HG03103 (cell line): ENCODE results near the gene LIN7B.
"Not testable (repeated sequence)": the region's sequence is repeated elsewhere in the genome, so short reads cannot be mapped to it uniquely, and the experiment has no call there.

Experiments used
- ATAC-seq: cut with Tn5 transposase; IDR thresholded peaks from one replicate; pipeline ENCODE4 v1.9.1; 2021; ENCODE audit warnings: low read depth; ENCODE audit not compliant: unreplicated experiment

LIN7B gene

GRCh38 chr19:49118565-49119410 lies 4.6 kb downstream of the LIN7B start, which contains the start of gene C19orf73:
Gene C19orf73 (minus strand): TSS chr19:49119143. CDS start chr19:49119022, 121 bp downstream.
- ATAC-seq, result peak; percentile 54

- ATAC-seq, result no peak
Measured at GRCh38 chr19:49119411-49120324, 5.5 kb downstream of the LIN7B start, which contains the start of gene PPFIA3. Gene PPFIA3 (plus strand): TSS chr19:49119544. CDS start chr19:49127874, 8,330 bp downstream.

DNA sequence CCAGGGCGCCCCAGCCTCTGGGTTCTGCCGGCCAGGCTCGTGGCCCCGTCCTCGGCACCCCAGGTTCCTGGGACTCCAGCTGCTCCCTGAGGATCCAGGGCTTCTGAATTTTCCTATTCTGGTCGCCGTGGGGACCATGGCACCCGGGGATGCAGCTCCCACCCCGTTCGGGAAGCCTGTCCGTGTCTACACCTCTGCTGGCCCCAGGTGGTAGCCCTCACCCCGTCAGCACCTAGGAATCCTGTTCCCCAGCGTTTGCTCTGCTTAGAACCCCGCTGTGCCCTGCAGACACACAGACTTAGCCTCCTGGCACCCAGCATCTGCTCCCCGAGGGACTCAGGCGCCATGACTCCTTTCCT lies 6.1 kb downstream of the LIN7B start:
- ATAC-seq, result no peak

DNA sequence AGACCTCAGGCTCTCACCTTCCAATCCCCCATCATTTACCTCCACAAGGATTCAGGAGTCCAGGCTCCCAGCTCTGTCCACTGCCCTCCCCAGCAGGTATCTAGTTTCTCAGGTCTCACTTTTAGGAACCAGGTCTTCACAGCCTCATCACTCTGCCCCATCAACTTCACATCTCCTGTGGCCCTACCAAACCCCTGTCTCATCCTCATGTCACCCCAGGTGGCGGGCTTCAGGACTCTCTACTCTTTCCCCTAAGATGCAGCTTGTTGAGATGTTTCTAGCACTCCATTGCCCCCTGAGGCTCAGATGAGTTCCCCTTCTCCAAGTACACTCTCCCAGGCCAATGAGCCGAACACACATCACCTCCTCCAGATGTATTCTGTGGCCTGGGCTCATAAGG lies 6.7 kb downstream of the LIN7B start:
- ATAC-seq, result no peak

DNA sequence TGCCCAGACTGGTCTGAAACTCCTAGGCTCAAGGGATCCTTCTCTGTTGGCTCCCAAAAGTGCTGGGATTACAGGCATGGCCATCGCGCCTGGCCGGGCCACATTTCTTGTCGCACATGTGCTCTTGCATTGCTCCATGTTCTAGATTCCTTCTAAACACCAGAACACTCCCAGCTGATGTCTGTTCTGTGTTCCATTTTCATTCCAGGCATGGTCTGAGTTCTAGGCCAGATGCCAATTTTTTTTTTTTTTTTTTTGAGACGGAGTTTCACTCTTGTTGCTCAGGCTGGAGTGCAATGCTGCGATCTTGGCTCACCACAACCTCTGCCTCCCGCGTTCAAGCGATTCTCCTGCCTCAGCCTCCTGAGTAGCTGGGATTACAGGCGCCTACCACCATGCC lies 7.7 kb downstream of the LIN7B start:
- ATAC-seq, result not testable (repeated sequence)

GRCh38 chr19:49123285-49123684 lies 9.1 kb downstream of the LIN7B start:
- ATAC-seq, result not testable (repeated sequence)

DNA sequence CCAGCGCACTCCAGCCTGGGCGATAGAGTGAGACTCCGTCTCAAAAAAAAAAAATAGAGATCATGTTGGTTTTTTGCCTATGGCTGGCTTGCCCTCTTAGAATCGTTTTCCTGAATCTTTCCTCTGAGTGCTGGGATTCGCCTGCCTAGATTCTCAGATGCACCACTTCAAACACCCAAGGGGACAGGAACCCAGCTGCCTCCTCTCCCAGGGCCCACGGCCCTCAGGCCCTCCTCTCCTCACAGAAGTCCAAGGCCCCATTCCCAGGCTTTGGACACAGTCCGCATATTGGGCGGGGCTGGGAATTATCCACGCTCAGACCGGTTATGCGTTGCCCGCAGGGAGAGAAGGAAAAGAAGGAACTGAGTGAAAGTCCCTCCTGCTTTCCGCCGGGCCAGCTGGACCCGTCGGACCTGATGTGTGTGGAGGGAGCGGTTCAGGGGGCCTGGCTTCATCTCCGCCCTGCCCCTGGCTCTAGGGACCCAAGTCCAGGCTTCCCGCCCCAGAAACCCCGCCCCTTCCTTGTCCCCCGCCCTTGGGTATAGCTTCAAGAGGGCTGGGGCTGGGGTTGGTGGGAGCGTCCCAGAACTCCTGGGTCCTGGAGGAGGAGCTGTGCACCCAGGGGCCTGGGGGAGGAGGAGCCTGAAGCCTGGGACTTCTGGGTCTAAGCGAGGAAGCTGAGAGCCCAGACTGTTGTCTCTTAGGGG lies 11.0 kb downstream of the LIN7B start:
- ATAC-seq, result no peak

DNA sequence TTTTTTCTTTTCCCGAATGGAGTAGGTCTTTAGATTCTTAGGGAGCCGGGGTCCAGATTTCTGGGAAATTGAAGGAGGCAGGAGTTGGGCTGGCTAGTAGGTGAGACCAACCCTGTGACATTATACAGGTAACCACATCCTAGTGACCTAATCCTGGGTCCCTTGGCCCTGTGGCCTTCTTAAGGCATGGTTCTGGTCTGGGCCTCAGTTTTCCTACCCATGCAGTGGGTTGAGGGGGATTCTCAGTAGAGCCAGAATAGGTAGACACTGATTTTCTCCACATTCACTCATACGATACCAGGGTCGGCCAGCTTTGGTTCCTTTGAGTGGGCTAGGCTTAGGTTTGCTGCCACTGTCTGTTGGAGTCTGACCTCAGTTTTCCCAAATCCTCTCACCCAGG lies 12.4 kb downstream of the LIN7B start:
- ATAC-seq, result no peak

GRCh38 chr19:49127225-49127624 lies 13.1 kb downstream of the LIN7B start:
- not testable (repeated sequence) for ATAC-seq

DNA sequence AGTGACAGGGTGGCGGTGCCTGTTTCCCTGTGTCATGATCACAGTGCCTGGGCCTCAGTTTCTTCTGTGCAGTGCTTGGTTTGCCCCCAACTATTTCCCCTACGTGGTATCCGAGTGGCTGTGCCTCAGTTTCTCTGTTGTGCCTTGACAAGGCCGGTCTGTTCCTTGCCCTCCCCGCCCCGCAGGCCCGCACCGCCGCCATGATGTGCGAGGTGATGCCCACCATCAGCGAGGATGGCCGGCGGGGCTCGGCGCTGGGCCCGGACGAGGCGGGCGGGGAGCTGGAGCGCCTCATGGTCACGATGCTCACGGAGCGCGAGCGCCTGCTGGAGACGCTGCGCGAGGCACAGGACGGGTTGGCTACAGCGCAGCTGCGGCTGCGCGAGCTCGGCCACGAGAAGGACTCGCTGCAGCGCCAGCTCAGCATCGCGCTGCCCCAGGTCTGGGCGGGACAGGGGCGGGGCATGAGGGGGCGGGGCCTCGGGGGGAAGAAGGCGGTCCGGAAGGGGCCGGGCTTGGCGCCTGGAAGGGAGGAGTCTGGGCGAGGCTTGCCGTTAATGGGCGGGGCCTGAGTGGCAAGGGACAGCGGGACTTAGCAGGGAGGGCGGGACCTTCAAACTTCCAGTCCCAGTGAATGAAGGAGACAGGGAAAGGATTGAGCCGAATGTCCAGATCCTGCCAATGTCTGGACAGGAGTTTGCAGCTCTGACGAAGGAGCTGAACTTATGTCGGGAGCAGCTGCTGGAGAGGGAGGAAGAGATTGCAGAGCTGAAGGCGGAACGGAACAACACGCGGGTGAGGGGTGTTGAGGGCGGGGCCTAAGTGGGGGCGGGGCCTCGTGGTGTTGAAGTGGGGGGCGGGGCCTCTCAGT lies 13.7 kb downstream of the LIN7B start:
- ATAC-seq, result peak; percentile 84

GRCh38 chr19:49128545-49129237 lies 14.5 kb downstream of the LIN7B start:
- no peak for ATAC-seq

DNA sequence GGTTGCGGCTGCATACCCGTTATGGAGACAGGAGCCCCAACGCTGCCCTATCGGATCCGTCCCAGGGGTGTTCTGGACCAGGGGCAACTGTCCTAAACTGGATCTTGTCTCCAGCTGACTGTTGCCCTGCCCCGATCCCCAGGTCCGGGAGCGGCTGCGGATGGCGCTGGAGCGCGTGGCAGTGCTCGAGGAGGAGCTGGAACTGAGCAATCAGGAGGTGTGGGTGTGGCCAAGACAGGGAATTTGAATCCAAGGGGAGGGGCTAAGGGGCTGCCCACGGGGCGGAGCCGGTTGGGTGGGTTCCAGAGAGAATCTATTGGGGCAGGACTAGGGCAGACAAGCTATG lies 15.0 kb downstream of the LIN7B start:
- no peak for ATAC-seq

DNA sequence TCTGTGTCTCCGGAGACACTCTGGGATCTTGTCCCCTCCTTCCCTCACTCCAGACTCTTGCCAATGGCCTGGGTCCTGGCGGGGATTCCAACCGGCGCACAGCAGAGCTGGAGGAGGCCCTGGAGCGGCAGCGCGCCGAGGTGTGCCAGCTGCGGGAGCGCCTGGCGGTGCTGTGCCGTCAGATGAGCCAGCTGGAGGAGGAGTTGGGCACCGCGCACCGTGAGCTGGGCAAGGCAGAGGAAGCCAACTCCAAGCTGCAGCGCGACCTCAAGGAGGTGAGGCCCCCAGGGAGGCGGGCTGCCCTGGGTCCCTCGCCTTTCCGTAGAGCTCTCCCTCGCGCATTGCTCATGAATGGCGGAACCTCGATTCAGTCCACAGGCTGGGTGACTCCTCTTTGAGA lies 16.2 kb downstream of the LIN7B start:
- no peak for ATAC-seq

DNA sequence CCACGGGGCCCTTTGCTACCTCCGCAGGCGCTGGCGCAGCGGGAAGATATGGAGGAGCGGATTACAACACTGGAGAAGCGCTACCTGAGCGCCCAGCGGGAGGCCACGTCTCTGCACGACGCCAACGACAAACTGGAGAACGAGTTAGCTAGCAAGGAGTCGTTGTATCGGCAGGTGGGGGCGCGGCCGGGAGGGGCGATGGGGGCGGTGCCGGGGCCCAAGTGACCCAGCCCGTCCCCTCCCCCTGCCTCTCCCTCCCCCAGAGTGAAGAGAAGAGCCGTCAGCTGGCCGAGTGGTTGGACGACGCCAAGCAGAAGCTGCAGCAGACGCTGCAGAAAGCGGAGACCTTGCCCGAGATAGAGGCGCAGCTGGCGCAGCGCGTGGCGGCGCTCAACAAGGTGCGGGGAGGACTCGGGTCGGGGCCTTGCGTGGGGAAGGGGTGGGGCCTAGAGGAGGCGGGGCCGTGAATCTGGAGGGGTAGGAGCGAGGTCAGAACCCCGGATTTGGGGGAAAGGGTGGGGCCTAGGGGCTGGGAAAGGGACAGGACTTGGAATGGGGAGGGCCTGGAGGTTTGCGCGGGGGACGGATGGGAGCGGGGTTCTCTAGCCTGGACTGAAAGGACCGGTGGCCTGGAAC lies 18.9 kb downstream of the LIN7B start:
- no peak for ATAC-seq

DNA sequence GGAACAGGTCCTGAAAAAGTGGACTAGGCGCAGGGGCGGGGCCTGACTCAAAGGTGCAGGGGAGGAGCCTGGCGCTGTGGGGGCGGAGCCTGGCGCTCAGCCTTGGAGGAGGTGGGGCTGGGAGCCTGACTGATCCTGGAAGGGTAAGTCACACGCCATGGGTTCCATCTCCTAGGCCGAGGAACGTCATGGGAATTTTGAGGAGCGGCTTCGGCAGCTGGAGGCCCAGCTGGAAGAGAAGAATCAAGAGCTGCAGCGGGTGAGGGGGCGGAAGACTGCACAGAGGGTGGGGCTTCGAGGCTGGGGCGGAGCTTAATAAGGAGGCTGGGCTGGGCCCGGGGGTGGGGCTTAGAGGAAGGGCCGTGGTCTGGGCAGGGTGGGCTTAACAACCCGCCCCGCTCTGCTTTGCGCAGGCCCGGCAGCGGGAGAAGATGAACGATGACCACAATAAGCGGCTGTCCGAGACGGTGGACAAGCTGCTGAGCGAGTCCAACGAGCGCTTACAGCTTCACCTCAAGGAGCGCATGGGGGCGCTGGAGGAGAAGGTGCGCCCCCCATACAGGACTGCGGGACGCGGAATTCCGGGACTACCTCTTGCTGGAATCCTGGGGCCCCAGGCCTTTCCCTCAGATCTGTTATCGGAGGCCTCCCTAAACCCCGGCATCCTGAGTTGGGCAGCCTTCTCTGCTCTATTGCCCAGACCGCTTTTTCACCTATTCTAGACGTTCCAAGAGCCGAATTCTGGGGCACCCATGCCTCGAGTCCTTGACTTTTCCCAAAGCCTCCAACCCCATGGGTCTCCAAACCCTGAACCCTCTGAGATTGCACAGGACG lies 19.7 kb downstream of the LIN7B start:
- no peak for ATAC-seq

GRCh38 chr19:49135686-49136085 lies 21.5 kb downstream of the LIN7B start:
- ATAC-seq, result no peak

GRCh38 chr19:49136771-49137171 lies 22.6 kb downstream of the LIN7B start:
- no peak for ATAC-seq

DNA sequence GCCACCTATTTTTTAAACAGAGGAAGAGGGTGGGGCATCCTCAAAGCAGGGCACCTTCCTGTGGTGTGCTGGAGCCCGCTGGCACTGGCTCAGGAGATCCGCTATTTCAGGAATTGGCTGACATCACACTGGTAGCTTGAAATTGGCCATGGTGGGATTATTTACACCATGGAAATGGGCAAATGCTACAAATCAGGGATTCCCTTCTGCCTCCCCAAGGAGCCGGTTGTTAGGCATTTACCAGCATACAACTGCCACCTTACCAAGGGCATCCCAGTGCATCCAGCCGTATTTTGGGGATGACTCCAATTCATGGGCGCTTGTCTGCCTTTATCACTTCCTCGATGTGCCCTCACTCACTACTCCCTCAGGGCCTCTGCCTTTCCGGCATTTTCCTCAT lies 26.8 kb downstream of the LIN7B start:
- no peak for ATAC-seq
